DND-41 (cell line): ENCODE measurements around the gene RAB3C.

ENCODE experiments used
- ATAC-seq: fragments of 200-7000 bp; cut with Tn5 transposase; 3 replicates; pipeline ENCODE4 v1.9.1; 2021; ENCODE audit warnings: low read depth; ENCODE audit not compliant: insufficient read depth
- DNase-seq: peaks from one replicate; pipeline ENCODE4 v3.0.0-alpha.2; 2020
- H2AFZ ChIP-seq: 2 replicates; pipeline ENCODE4 v1.6.0; 2012; ENCODE audit warnings: low read depth, low read length
- H3K27ac ChIP-seq: 2 replicates; pipeline ENCODE4 v1.5.1; 2012; ENCODE audit warnings: low read length, inconsistent platforms
- H3K27me3 ChIP-seq: fragments of 200-600 bp; sonication (generic); 2 replicates; pipeline ENCODE4 v1.6.0; 2012; ENCODE audit warnings: low read length, mild to moderate bottlenecking, inconsistent platforms; ENCODE audit not compliant: insufficient read depth, poor library complexity
- H3K36me3 ChIP-seq: 2 replicates; pipeline ENCODE4 v1.5.1; 2012; ENCODE audit warnings: low read length, inconsistent platforms; ENCODE audit not compliant: insufficient read depth
- H3K4me1 ChIP-seq: 2 replicates; pipeline ENCODE4 v1.5.1; 2012; ENCODE audit warnings: mild to moderate bottlenecking, low read length; ENCODE audit not compliant: insufficient read depth
- H3K4me2 ChIP-seq: 2 replicates; pipeline ENCODE4 v1.6.0; 2012; ENCODE audit warnings: mild to moderate bottlenecking, moderate library complexity, low read length, inconsistent platforms; ENCODE audit not compliant: insufficient read depth
- H3K4me3 ChIP-seq, 2 experiments: fragments of 200-600 bp in 1 of 2; shearing (Covaris generic) in 1 of 2; 2 replicates each; pipeline ENCODE4 v1.5.1; 2012 to 2016; ENCODE audit warnings: inconsistent platforms in 2 of 2, low read length in 2 of 2, mild to moderate bottlenecking in 2 of 2, low read depth in 1 of 2, moderate library complexity in 1 of 2
- H3K79me2 ChIP-seq: 2 replicates; pipeline ENCODE4 v1.6.0; 2012; ENCODE audit warnings: low read length, inconsistent platforms; ENCODE audit not compliant: insufficient read depth
- H3K9ac ChIP-seq: 2 replicates; pipeline ENCODE4 v1.6.0; 2012; ENCODE audit warnings: low read depth, mild to moderate bottlenecking, inconsistent platforms, low read length, moderate library complexity
- H3K9me3 ChIP-seq: 2 replicates; pipeline ENCODE4 v1.5.1; 2012; ENCODE audit warnings: low read length, moderate library complexity, mild to moderate bottlenecking, inconsistent platforms; ENCODE audit not compliant: insufficient read depth, severe bottlenecking
- H4K20me1 ChIP-seq: 2 replicates; pipeline ENCODE4 v1.6.0; 2012; ENCODE audit warnings: low read length; ENCODE audit not compliant: insufficient read depth
- EZH2 ChIP-seq: IDR thresholded peaks from 3 replicates; pipeline ENCODE4 v1.6.1; 2012; ENCODE audit warnings: borderline replicate concordance, low read depth, mild to moderate bottlenecking, moderate library complexity, low read length, inconsistent platforms; ENCODE audit not compliant: severe bottlenecking
- TF ChIP-seq, protein P1 (sequence below): IDR thresholded peaks from 2 replicates; pipeline ENCODE4 v1.5.1; 2012; ENCODE audit warnings: borderline replicate concordance, low read length, moderate library complexity, mild to moderate bottlenecking; ENCODE audit not compliant: poor library complexity, severe bottlenecking; ENCODE audit errors: extremely low read depth

Gene RAB3C

DNA sequence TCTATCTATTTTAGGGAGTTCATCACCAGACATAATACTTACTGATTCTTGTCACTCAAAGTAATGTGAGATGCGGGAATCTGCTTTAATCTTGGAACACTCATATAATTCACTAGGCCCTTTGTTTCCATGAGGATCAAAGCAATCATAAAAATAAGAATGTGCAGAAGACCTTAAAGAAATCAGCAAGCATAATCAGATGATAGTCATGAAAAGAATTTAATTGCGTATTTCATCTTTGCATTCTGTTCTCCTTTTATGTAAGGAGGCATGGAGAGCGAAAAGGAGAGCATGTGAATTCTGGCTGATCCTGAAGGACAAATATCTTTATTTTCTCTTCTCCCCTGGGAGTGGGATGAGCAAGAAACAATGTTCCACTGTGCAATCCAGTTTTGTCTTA is 128.0 kb downstream of the RAB3C start:
- Histone ChIP-seq H4K20me1 (no peaks in the 10 kb centered on the region), H3K27me3 (no peaks in the 10 kb centered on the region), H3K9ac (no peak overlapping the region), H3K4me3 (no peak overlapping the region), H3K4me2 (no peak overlapping the region), H3K4me1 (no peaks in the 10 kb centered on the region), H2AFZ (no peak overlapping the region), H3K36me3 (no peaks in the 10 kb centered on the region), H3K27ac (no peak overlapping the region), H3K9me3 (no peaks in the 10 kb centered on the region), H3K79me2 (no peaks in the 10 kb centered on the region)
- no peak for ATAC-seq
- no peak for DNase-seq
- TF ChIP-seq, protein P1, sequence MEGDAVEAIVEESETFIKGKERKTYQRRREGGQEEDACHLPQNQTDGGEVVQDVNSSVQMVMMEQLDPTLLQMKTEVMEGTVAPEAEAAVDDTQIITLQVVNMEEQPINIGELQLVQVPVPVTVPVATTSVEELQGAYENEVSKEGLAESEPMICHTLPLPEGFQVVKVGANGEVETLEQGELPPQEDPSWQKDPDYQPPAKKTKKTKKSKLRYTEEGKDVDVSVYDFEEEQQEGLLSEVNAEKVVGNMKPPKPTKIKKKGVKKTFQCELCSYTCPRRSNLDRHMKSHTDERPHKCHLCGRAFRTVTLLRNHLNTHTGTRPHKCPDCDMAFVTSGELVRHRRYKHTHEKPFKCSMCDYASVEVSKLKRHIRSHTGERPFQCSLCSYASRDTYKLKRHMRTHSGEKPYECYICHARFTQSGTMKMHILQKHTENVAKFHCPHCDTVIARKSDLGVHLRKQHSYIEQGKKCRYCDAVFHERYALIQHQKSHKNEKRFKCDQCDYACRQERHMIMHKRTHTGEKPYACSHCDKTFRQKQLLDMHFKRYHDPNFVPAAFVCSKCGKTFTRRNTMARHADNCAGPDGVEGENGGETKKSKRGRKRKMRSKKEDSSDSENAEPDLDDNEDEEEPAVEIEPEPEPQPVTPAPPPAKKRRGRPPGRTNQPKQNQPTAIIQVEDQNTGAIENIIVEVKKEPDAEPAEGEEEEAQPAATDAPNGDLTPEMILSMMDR: no peak
- TF ChIP-seq EZH2: no peak

DNA sequence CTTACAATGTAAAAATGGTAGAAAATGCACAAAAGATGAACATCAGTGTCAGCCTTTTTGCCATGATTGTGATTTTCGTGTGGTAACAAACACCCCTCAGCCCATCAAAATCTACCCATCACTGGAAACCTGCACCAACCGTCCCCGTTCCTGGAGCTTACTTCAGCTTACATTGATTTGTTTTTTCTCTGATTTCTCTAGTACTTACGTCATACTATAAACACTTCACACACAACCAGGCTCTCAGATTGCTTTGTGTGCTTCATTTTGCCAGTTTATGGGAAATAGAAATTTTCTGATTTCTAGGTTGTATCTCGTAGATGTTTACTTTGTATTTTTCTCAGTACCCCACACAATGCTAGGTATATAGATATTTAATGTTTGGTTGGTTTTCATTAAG is 129.1 kb downstream of the RAB3C start:
- no peaks in the 10 kb centered on the region for H3K27me3 ChIP-seq
- H3K9ac ChIP-seq: no peak overlapping the region
- no peaks in the 10 kb centered on the region for H3K36me3 ChIP-seq
- H3K4me2 ChIP-seq: no peak overlapping the region
- H2AFZ ChIP-seq: no peak overlapping the region
- no peak overlapping the region for H3K27ac ChIP-seq
- no peaks in the 10 kb centered on the region for H3K4me1 ChIP-seq
- H3K79me2 ChIP-seq: no peaks in the 10 kb centered on the region
- no peak for DNase-seq
- no peaks in the 10 kb centered on the region for H3K9me3 ChIP-seq
- TF ChIP-seq, protein P1: no peak
- TF ChIP-seq EZH2: no peak
- no peak for ATAC-seq
- H4K20me1 ChIP-seq: no peaks in the 10 kb centered on the region
- no peak overlapping the region for H3K4me3 ChIP-seq

DNA sequence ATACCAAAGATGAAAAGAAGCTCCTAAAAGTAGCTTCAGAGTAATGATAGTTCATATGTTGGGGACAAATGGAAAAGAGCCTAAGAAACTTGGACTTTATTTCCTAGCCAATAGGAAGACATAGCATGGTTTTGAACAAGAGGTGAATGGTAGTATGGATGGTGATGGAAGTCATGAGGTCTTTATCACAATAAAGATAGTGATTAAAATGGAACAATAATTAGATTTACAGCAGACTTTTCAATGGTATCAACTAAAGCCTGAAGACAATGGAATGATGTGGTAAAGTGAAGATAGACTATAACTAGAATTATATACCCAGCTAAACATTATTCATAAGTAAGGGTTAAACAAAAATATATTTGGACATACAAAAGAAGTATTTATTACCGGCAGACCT is 131.2 kb downstream of the RAB3C start:
- H3K4me3 ChIP-seq: no peak overlapping the region
- no peaks in the 10 kb centered on the region for H3K9me3 ChIP-seq
- H4K20me1 ChIP-seq: no peaks in the 10 kb centered on the region
- ATAC-seq (no peak), DNase-seq (no peak)
- H3K4me2 ChIP-seq: no peak overlapping the region
- H2AFZ ChIP-seq: no peak overlapping the region
- no peaks in the 10 kb centered on the region for H3K27me3 ChIP-seq
- H3K27ac ChIP-seq: no peak overlapping the region
- H3K9ac ChIP-seq: no peak overlapping the region
- H3K79me2 ChIP-seq: no peaks in the 10 kb centered on the region
- no peaks in the 10 kb centered on the region for H3K4me1 ChIP-seq
- H3K36me3 ChIP-seq: no peaks in the 10 kb centered on the region
- TF ChIP-seq EZH2: no peak

DNA sequence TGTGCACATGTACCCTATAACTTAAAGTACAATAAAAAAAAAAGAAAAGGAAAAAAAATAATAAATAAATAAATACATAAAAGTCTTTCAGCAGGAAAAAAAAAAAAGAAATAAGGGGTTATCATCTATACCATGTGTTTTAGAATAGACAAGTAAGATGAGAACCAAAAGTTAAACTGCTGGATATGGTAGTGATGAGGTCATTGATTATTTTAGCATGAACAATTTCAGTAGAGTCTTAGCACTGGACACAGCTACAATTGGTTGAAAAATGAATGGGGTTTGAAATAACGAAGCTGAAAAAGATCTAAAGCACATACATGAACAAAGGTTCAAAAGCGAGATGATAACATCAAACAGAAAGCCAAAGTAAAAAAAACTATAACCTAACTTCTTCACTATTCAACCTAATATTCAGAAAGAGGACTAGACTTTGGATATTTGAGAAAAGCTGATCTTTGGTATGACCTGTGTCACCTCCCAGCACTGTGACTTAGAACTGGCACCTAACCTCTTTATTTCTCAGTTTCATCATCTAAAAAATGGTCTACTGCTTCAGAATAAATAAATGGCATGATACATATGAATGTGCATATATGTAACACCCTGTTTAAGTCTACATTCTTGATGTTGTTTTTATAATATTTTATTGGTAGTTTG is 133.3 kb downstream of the RAB3C start:
- Histone ChIP-seq H3K36me3 (no peaks in the 10 kb centered on the region), H4K20me1 (no peaks in the 10 kb centered on the region), H3K4me2 (no peak overlapping the region), H3K4me1 (no peaks in the 10 kb centered on the region), H2AFZ (no peak overlapping the region), H3K9me3 (no peaks in the 10 kb centered on the region), H3K27me3 (no peaks in the 10 kb centered on the region), H3K4me3 (no peak overlapping the region), H3K27ac (no peak overlapping the region), H3K79me2 (no peaks in the 10 kb centered on the region), H3K9ac (no peak overlapping the region)
- DNase-seq: no peak
- TF ChIP-seq, protein P1: no peak
- no peak for TF ChIP-seq EZH2
- ATAC-seq: no peak
